Measurements from ENCODE around the gene TMEM40. TPM values are rescaled to one million over a fixed set of nuclear protein-coding genes. Genes with fewer than 3 reads are reported as not detected.

Gene TMEM40
- total and polyA plus RNA-seq, 2 experiments from 2014 or later = 0.14 to 0.48 TPM

GRCh38 chr3:12753275-12754028 is 5.6 kb downstream of the TMEM40 start:
- Mint-ChIP-seq H3K4me1 (peaks cover 3% of the 10 kb centered on the region; the same call in 2 of the 3 replicates), H3K36me3 (ENCODE audit: low read depth) (no peaks in the 10 kb centered on the region), H3K9me3 (no peaks in the 10 kb centered on the region), H3K27ac (peak overlapping the region; percentile 64; the same call in 1 of the 2 replicates), H3K27me3 (ENCODE audit: insufficient read depth, low read depth, poor library complexity) (peaks cover 10% of the 10 kb centered on the region), H3K4me3 (no peak overlapping the region)
- H3K4me1 ChIP-seq (ENCODE audit: insufficient read depth) = no peaks in the 10 kb centered on the region
- H2AFZ ChIP-seq = no peak overlapping the region
- TF ChIP-seq EZH2 (IDR thresholded peaks at IDR 0.05; ENCODE audit: low read depth, unreplicated experiment) (no peak), ZNF462 (CRISPR knock-in tag; IDR thresholded peaks at IDR 0.05) (no peak), CTCF (conservative IDR thresholded peaks at IDR 0.05; ENCODE audit: low read depth in 2 of 2) (no peak), POLR2AphosphoS5 (IDR thresholded peaks at IDR 0.05; ENCODE audit: low read depth) (no peak), NANOG (IDR thresholded peaks at IDR 0.05; ENCODE audit: borderline replicate concordance) (no peak), STAT1 (IDR thresholded peaks at IDR 0.05; ENCODE audit: unreplicated experiment) (no peak), REST (IDR thresholded peaks at IDR 0.05; ENCODE audit: unreplicated experiment) (no peak), EZH2phosphoT487 (IDR thresholded peaks at IDR 0.05; ENCODE audit: unreplicated experiment) (no peak), CREB1 (CRISPR knock-in tag; IDR thresholded peaks at IDR 0.05; ENCODE audit: low read depth) (no peak), ETS1 (IDR thresholded peaks at IDR 0.05) (no peak), ZNF331 (CRISPR knock-in tag; IDR thresholded peaks at IDR 0.05; ENCODE audit: low read depth) (no peak), JUNB (IDR thresholded peaks at IDR 0.05; ENCODE audit: unreplicated experiment) (no peak), ZNF114 (CRISPR knock-in tag; IDR thresholded peaks at IDR 0.05) (no peak)
- no peaks in the 10 kb centered on the region for H3K9me2 ChIP-seq (ENCODE audit: insufficient read depth)
- H3K4me3 ChIP-seq = no peak overlapping the region
- no peak for ATAC-seq
- H3K4me2 ChIP-seq = no peak overlapping the region
- no peak overlapping the region for H3K27ac ChIP-seq (ENCODE audit: low read depth)
- no peaks in the 10 kb centered on the region for H3K27me3 ChIP-seq (ENCODE audit: insufficient read depth)
- H4K20me1 ChIP-seq (replicated peaks; ENCODE audit: insufficient read depth) = no peaks in the 10 kb centered on the region
- DNase-seq (ENCODE audit: low spot score) = no peak
- no peaks in the 10 kb centered on the region for H3F3A ChIP-seq (replicated peaks; ENCODE audit: low read depth)
- H3K79me2 ChIP-seq (replicated peaks; ENCODE audit: insufficient read depth) = no peaks in the 10 kb centered on the region
- H3K36me3 ChIP-seq (ENCODE audit: insufficient read depth) = no peaks in the 10 kb centered on the region

Data from GM23338 (cell line).